HepG2 (cell line): ENCODE results near the gene MRPL28. TPM values are rescaled to one million over a fixed set of nuclear protein-coding genes. Genes with fewer than 3 reads are reported as not detected.
A peak's percentile ranks its signal among the peaks of the same experiment; 100 is the strongest.

Source experiments
- ATF5 ChIP-seq: sonication (generic); formaldehyde crosslinking; IDR thresholded peaks from 2 replicates; pipeline ENCODE4 v1.4.0; 2020; ENCODE audit warnings: mild to moderate bottlenecking, low read depth, missing genetic modification reagents
- EP300 ChIP-seq, 3 experiments: sonication (generic) in 1 of 3; formaldehyde crosslinking in 1 of 3; IDR thresholded peaks; 2 replicates each; pipeline versions ENCODE4 v1.5.1 to v1.6.1; 2011 to 2020; ENCODE audit warnings: low read depth in 2 of 3, low read length in 2 of 3, borderline replicate concordance in 1 of 3, improper control_type of control experiment in 1 of 3, mild to moderate bottlenecking in 1 of 3, missing genetic modification reagents in 1 of 3, moderate library complexity in 1 of 3
- FLYWCH1 ChIP-seq: sonication (generic); formaldehyde crosslinking; IDR thresholded peaks from 2 replicates; pipeline ENCODE4 v1.8.1; 2023; ENCODE audit warnings: mild to moderate bottlenecking, missing genetic modification reagents
- FOXK2 ChIP-seq: fragments of 450-650 bp; IDR thresholded peaks from 2 replicates; pipeline ENCODE4 v1.6.1; 2016
- HDAC2 ChIP-seq: sonication (generic); formaldehyde crosslinking; IDR thresholded peaks from 2 replicates; pipeline ENCODE4 v1.4.0; 2020; ENCODE audit warnings: missing genetic modification reagents
- HINFP ChIP-seq: sonication (generic); formaldehyde crosslinking; IDR thresholded peaks from 2 replicates; pipeline ENCODE4 v1.4.0; 2020; ENCODE audit warnings: low read depth, mild to moderate bottlenecking, missing genetic modification reagents
- IRF2 ChIP-seq: IDR thresholded peaks from 2 replicates; pipeline ENCODE4 v1.6.1; 2018; ENCODE audit warnings: missing genetic modification reagents, missing compliant biosample characterization
- MAF1 ChIP-seq: sonication (generic); formaldehyde crosslinking; IDR thresholded peaks from 2 replicates; pipeline ENCODE4 v1.5.0; 2020; ENCODE audit warnings: missing genetic modification reagents, borderline replicate concordance
- MXD3 ChIP-seq: IDR thresholded peaks from 2 replicates; pipeline ENCODE4 v1.6.1; 2016; ENCODE audit warnings: mild to moderate bottlenecking, missing biosample characterization, missing genetic modification reagents
- MYPOP ChIP-seq: sonication (generic); formaldehyde crosslinking; IDR thresholded peaks from 2 replicates; pipeline ENCODE4 v1.8.1; 2023; ENCODE audit warnings: mild to moderate bottlenecking, moderate library complexity, missing genetic modification reagents
- PLSCR1 ChIP-seq: sonication (generic); formaldehyde crosslinking; IDR thresholded peaks from 2 replicates; pipeline ENCODE4 v1.5.0; 2020; ENCODE audit warnings: missing genetic modification reagents, mild to moderate bottlenecking, borderline replicate concordance
- POLR2AphosphoS2 ChIP-seq: IDR thresholded peaks from 2 replicates; pipeline ENCODE4 v1.6.1; 2011; ENCODE audit warnings: low read depth, low read length, improper control_type of control experiment
- SAFB2 ChIP-seq: sonication (generic); formaldehyde crosslinking; IDR thresholded peaks from 2 replicates; pipeline ENCODE4 v1.5.1; 2020; ENCODE audit warnings: missing genetic modification reagents, low read depth, mild to moderate bottlenecking, borderline replicate concordance
- SP1 ChIP-seq, 2 experiments: fragments of 450-650 bp in 1 of 2; sonication (generic) in 1 of 2; formaldehyde crosslinking in 1 of 2; IDR thresholded peaks; 2 replicates each; pipeline versions ENCODE4 v1.4.0 to v1.6.1; 2016 to 2020; ENCODE audit warnings: missing genetic modification reagents in 1 of 2
- SP140L ChIP-seq: sonication (generic); formaldehyde crosslinking; IDR thresholded peaks from 2 replicates; pipeline ENCODE4 v1.4.0; 2020; ENCODE audit warnings: missing genetic modification reagents, borderline replicate concordance
- ZBTB42 ChIP-seq: sonication (generic); formaldehyde crosslinking; IDR thresholded peaks from 2 replicates; pipeline ENCODE4 v1.5.0; 2020; ENCODE audit warnings: mild to moderate bottlenecking, missing genetic modification reagents
- ZNF230 ChIP-seq: sonication (generic); formaldehyde crosslinking; IDR thresholded peaks from 2 replicates; pipeline ENCODE4 v1.4.0; 2020; ENCODE audit warnings: mild to moderate bottlenecking, missing genetic modification reagents
- ZNF451 ChIP-seq: sonication (generic); formaldehyde crosslinking; IDR thresholded peaks from 2 replicates; pipeline ENCODE4 v1.5.0; 2020; ENCODE audit warnings: mild to moderate bottlenecking, missing genetic modification reagents
- ZNF792 ChIP-seq: IDR thresholded peaks from 2 replicates; pipeline ENCODE4 v1.6.1; 2016
- ZSCAN21 ChIP-seq: sonication (generic); formaldehyde crosslinking; IDR thresholded peaks from 2 replicates; pipeline ENCODE4 v1.8.0; 2022; ENCODE audit warnings: mild to moderate bottlenecking, missing genetic modification reagents, moderate library complexity, borderline replicate concordance
- polyA plus RNA-seq, 8 experiments: library from polyadenylated mRNA; depleted of rRNA in 3 of 8; stranded (reverse) in 7 of 8; unstranded in 1 of 8; fragments of >200 nt; fragmentation: Illumina TruSeq in 4 of 8; extraction: Trizol in 4 of 8; gene quantifications; 2 replicates each; pipeline versions ENCODE4 v1.2.1 to v1.2.3, GENCODE V29; 2011 to 2016; ENCODE audit warnings: low read depth in 4 of 8, missing spikeins in 1 of 8, mixed read lengths in 1 of 8; ENCODE audit not compliant: insufficient read depth in 1 of 8
- total RNA-seq, 5 experiments: library from RNA; depleted of rRNA; stranded (reverse); fragments of >200 nt; fragmentation: Illumina TruSeq; extraction: Trizol; gene quantifications; 2 replicates each; pipeline ENCODE4 v1.2.3, GENCODE V29; 2016; ENCODE audit warnings: low read depth in 1 of 5

The MRPL28 gene
- total and polyA plus RNA-seq, 2 of the 13 experiments (the other 11 are each of a cell fraction or from before 2014, with no cell fraction given): 114 to 135 TPM

- TF ChIP-seq ATF5: no peak
- no peak for TF ChIP-seq PLSCR1
- TF ChIP-seq IRF2 (CRISPR knock-in tag): peak; percentile 63; the same call in 1 of the 2 replicates
- peak; percentile 70 for TF ChIP-seq MXD3 (CRISPR knock-in tag)
- TF ChIP-seq FLYWCH1 (CRISPR knock-in tag): peak; percentile 82; the same call in 1 of the 2 replicates
- TF ChIP-seq SP140L (CRISPR knock-in tag): no peak
- no peak for TF ChIP-seq HINFP (CRISPR knock-in tag)
- peak; percentile 40; the same call in 1 of the 2 replicates for TF ChIP-seq ZSCAN21
- no peak for TF ChIP-seq POLR2AphosphoS2
- TF ChIP-seq HDAC2 (CRISPR knock-in tag): peak; percentile 81; the same call in 1 of the 2 replicates
- TF ChIP-seq EP300 (IDR thresholded peaks at IDR 0.05; ENCODE audit: low read depth in 2 of 2, low read length in 2 of 2): peak in 1 of 2 experiments; percentile 12; a peak in 1 of 4 replicates
- no peak for TF ChIP-seq EP300 (CRISPR knock-in tag; IDR thresholded peaks at IDR 0.05; ENCODE audit: borderline replicate concordance)
- no peak for TF ChIP-seq MAF1
- no peak for TF ChIP-seq SP1 (IDR thresholded peaks at IDR 0.05)
- no peak; the same call in 1 of the 2 replicates for TF ChIP-seq SP1 (CRISPR knock-in tag; IDR thresholded peaks at IDR 0.05)
- TF ChIP-seq FOXK2: peak; percentile 89
- peak; percentile 23; the same call in 1 of the 2 replicates for TF ChIP-seq ZNF792
- TF ChIP-seq MYPOP (CRISPR knock-in tag): peak; percentile 65; the same call in 1 of the 2 replicates
- no peak for TF ChIP-seq SAFB2 (CRISPR knock-in tag)
- TF ChIP-seq ZNF230 (CRISPR knock-in tag): no peak
- peak; percentile 94 for TF ChIP-seq ZNF451 (CRISPR knock-in tag)
- TF ChIP-seq ZBTB42 (CRISPR knock-in tag): no peak
Measured at GRCh38 chr16:342455-343213, 27.7 kb downstream of the MRPL28 start (continued).
